HG03060 (cell line): ENCODE results near the gene VAC14.

Experiments
- ATAC-seq: cut with Tn5 transposase; IDR thresholded peaks from one replicate; pipeline ENCODE4 v1.9.1; 2021; ENCODE audit warnings: low read depth, moderate number of reproducible peaks; ENCODE audit not compliant: unreplicated experiment

Gene VAC14

GRCh38 chr16:70665806-70666735 lies 134.9 kb downstream of the VAC14 start:
- no peak for ATAC-seq

GRCh38 chr16:70665113-70665694 lies 135.8 kb downstream of the VAC14 start:
- ATAC-seq: no peak

- no peak for ATAC-seq
These were observed 136.4 kb downstream of the VAC14 start for GRCh38 chr16:70664325-70665112.

GRCh38 chr16:70663524-70664324 lies 137.2 kb downstream of the VAC14 start:
- ATAC-seq: no peak

- no peak for ATAC-seq
These were observed 137.9 kb downstream of the VAC14 start for GRCh38 chr16:70662991-70663523.

GRCh38 chr16:70661918-70662641 lies 138.9 kb downstream of the VAC14 start:
- no peak for ATAC-seq

- no peak for ATAC-seq
These were observed 139.4 kb downstream of the VAC14 start for GRCh38 chr16:70661534-70661917.

- no peak for ATAC-seq
These were observed 140.1 kb downstream of the VAC14 start for GRCh38 chr16:70660672-70661350.

GRCh38 chr16:70659953-70660671 lies 140.8 kb downstream of the VAC14 start:
- no peak for ATAC-seq

- no peak for ATAC-seq
These were observed 141.4 kb downstream of the VAC14 start for GRCh38 chr16:70659546-70659945.

GRCh38 chr16:70658921-70659320 lies 142.0 kb downstream of the VAC14 start:
- no peak for ATAC-seq

GRCh38 chr16:70657956-70658355 lies 143.0 kb downstream of the VAC14 start:
- ATAC-seq: no peak

GRCh38 chr16:70656712-70657263 lies 144.2 kb downstream of the VAC14 start:
- ATAC-seq: no peak

- ATAC-seq: no peak
These were observed 144.8 kb downstream of the VAC14 start for GRCh38 chr16:70656065-70656711.

- ATAC-seq: no peak
These were observed 146.9 kb downstream of the VAC14 start for GRCh38 chr16:70653809-70654771.

GRCh38 chr16:70653406-70653805 lies 147.6 kb downstream of the VAC14 start:
- no peak for ATAC-seq
